SK-MEL-5 (cell line): ENCODE results near the gene PRKCE. TPM values are rescaled to one million over a fixed set of nuclear protein-coding genes. Genes with fewer than 3 reads are reported as not detected.

Experiments used
- DNase-seq: peaks from one replicate; pipeline ENCODE4 v3.0.0-alpha.2; 2016; ENCODE audit warnings: low read depth, low spot score
- in situ Hi-C: cut with HindIII; loops from 2 replicates; pipeline ENCODE4 v1.10.0; 2016; ENCODE audit warnings: low sequenced_read_pairs, high pct_unique_total_duplicates, low pct_unique_long_range_greater_than_20kb
- total RNA-seq: library from RNA; depleted of rRNA; stranded (reverse); fragments of >200 nt; shearing (Covaris generic); gene quantifications from 2 replicates; pipeline ENCODE4 v1.2.3, GENCODE V29; 2014

Gene PRKCE
- total RNA-seq, 1 experiment from 2014 or later: 22.9 TPM

GRCh38 chr2:46066116-46066515, 414.6 kb downstream of the PRKCE start:
- in situ Hi-C loops: no loop called here
- DNase-seq: no peak

- in situ Hi-C loops: no loop called here
- no peak for DNase-seq
Observed at GRCh38 chr2:46066601-46067000, 415.1 kb downstream of the PRKCE start.

- in situ Hi-C loops: no loop called here
- DNase-seq: no peak
Observed at GRCh38 chr2:46067062-46067461, 415.6 kb downstream of the PRKCE start.

GRCh38 chr2:46067501-46068305, 416.2 kb downstream of the PRKCE start:
- no peak for DNase-seq
- in situ Hi-C loops: no loop called here

GRCh38 chr2:46068636-46069035, 417.2 kb downstream of the PRKCE start:
- in situ Hi-C loops: no loop called here
- no peak for DNase-seq

- DNase-seq: no peak
- in situ Hi-C loops: no loop called here
Observed at GRCh38 chr2:46071074-46071473, 419.6 kb downstream of the PRKCE start.

GRCh38 chr2:46072101-46072820, 420.8 kb downstream of the PRKCE start:
- DNase-seq: no peak
- in situ Hi-C loops: no loop called here

GRCh38 chr2:46073540-46074046, 422.1 kb downstream of the PRKCE start:
- in situ Hi-C loops: no loop called here
- DNase-seq: peak; percentile 65

GRCh38 chr2:46074501-46074900, 423.0 kb downstream of the PRKCE start:
- no peak for DNase-seq
- in situ Hi-C loops: no loop called here

- no peak for DNase-seq
- in situ Hi-C loops: no loop called here
Observed at GRCh38 chr2:46075848-46076247, 424.4 kb downstream of the PRKCE start.

GRCh38 chr2:46076251-46076650, 424.8 kb downstream of the PRKCE start:
- no peak for DNase-seq
- in situ Hi-C loops: no loop called here

- no peak for DNase-seq
- in situ Hi-C loops: no loop called here
Observed at GRCh38 chr2:46076875-46077274, 425.4 kb downstream of the PRKCE start.

GRCh38 chr2:46077522-46078107, 426.1 kb downstream of the PRKCE start:
- in situ Hi-C loops: no loop called here
- DNase-seq: no peak

GRCh38 chr2:46079985-46080560, 428.6 kb downstream of the PRKCE start:
- in situ Hi-C loops: no loop called here
- DNase-seq: no peak

- no peak for DNase-seq
- in situ Hi-C loops: no loop called here
Observed at GRCh38 chr2:46082531-46083485, 431.3 kb downstream of the PRKCE start.

- in situ Hi-C loops: no loop called here
Observed at GRCh38 chr2:46086578-46087070, 435.1 kb downstream of the PRKCE start.

GRCh38 chr2:46087492-46087891, 436.0 kb downstream of the PRKCE start:
- in situ Hi-C loops: no loop called here
- DNase-seq: no peak

More at GRCh38 chr2:46086578-46087070, 435.1 kb downstream of the PRKCE start:
- no peak for DNase-seq
